Measurements from ENCODE around the gene FOXP3. TPM values are rescaled to one million over a fixed set of nuclear protein-coding genes. Genes with fewer than 3 reads are reported as not detected.

FOXP3 gene
- total RNA-seq, 1 experiment from 2014 or later = 0.26 TPM

DNA sequence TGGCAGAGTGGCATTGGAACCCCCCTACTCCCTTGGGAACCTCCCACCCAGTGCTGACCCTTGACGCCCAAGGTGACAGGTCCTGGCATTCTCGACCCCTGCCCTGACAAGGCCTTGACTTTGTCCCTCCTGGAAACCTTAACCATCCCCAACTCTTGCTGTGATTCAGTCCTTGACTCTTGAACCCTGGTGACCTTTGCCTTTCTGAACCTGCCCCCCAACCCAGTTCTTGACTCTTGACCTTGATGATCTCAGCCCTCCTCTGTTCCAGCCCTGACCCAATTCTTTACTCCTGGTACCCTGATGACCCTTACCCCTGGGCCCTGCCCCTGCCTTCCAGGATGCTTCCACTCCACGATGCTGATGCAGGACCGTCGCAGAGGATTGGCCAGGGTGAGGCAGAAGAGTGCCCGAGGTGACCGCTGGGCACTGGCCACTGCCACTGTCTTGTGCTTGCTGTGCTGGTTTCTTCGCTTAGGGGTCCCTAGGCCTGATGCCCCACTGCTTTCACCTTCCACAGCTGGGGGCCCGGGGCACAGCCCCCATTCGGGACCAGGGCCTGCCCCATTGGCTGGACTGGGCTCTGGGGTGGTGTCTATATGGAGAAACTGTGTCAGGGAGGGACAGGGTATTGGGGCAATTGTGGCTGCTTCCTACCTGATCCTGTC lies 33.0 kb downstream of the FOXP3 start:
- no TSS peak for BruUV-seq (replicated peaks)
- TF ChIP-seq, protein P1, sequence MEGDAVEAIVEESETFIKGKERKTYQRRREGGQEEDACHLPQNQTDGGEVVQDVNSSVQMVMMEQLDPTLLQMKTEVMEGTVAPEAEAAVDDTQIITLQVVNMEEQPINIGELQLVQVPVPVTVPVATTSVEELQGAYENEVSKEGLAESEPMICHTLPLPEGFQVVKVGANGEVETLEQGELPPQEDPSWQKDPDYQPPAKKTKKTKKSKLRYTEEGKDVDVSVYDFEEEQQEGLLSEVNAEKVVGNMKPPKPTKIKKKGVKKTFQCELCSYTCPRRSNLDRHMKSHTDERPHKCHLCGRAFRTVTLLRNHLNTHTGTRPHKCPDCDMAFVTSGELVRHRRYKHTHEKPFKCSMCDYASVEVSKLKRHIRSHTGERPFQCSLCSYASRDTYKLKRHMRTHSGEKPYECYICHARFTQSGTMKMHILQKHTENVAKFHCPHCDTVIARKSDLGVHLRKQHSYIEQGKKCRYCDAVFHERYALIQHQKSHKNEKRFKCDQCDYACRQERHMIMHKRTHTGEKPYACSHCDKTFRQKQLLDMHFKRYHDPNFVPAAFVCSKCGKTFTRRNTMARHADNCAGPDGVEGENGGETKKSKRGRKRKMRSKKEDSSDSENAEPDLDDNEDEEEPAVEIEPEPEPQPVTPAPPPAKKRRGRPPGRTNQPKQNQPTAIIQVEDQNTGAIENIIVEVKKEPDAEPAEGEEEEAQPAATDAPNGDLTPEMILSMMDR (IDR thresholded peaks at IDR 0.05; ENCODE audit: unreplicated experiment) = no peak
- peaks cover 19% of the 10 kb centered on the region for H3K36me3 Mint-ChIP-seq (ENCODE audit: insufficient read depth, unreplicated experiment)
- no peak for DNase-seq
- H3K9me3 Mint-ChIP-seq (ENCODE audit: low read depth, unreplicated experiment) = no peaks in the 10 kb centered on the region
- no peaks in the 10 kb centered on the region for H3K4me1 Mint-ChIP-seq (ENCODE audit: low read depth, unreplicated experiment)
- intact Hi-C loops (cut with micrococcal nuclease; ENCODE audit: unreplicated experiment) = no loop called here
- no peak overlapping the region for H3K27ac Mint-ChIP-seq (ENCODE audit: unreplicated experiment)
- peak overlapping the region; percentile 58 for H3K4me3 Mint-ChIP-seq (ENCODE audit: low read depth, unreplicated experiment)
- H3K27me3 Mint-ChIP-seq (ENCODE audit: unreplicated experiment) = peaks cover 6% of the 10 kb centered on the region
- CTCF ChIA-PET = no interaction called here

DNA sequence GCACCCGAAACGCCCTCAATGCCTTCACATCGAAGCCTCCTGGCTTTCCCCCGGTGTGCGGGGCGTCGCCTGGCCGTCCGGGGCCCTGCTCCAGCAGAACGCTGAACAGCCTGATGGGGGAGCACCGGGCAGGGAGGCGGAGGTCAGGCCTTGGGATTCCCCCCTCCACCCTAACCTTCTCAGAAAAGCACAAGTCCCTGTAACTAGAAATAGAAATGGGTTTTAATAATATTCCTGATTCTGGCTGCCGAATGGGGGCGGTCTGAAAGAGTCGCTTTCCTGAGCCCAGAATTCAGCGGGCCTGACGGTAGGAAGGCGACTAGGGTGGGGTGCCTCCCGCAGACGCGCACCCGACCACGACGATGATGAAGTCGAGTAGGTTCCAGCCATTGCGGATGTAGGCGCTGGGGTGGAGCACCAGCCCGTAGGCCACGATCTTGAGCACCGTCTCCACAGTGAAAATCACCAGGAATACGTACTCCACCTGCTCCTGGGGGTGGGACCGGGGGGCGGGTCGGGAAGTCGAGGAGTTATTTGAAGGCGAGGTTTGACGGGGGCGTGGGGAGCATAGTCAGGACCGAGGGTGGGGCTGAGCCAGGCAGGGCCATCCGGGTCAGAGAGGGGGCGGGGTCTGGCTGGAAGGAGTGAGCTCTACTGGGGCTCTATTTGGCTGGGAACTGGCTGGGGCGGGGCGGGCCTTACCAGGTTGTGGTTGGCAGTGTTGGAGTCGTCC lies 33.8 kb downstream of the FOXP3 start:
- Mint-ChIP-seq H3K4me3 (ENCODE audit: low read depth, unreplicated experiment) (peak overlapping the region; percentile 58), H3K27ac (ENCODE audit: unreplicated experiment) (no peak overlapping the region), H3K36me3 (ENCODE audit: insufficient read depth, unreplicated experiment) (peaks cover 11% of the 10 kb centered on the region), H3K4me1 (ENCODE audit: low read depth, unreplicated experiment) (no peaks in the 10 kb centered on the region), H3K27me3 (ENCODE audit: unreplicated experiment) (peaks cover 14% of the 10 kb centered on the region), H3K9me3 (ENCODE audit: low read depth, unreplicated experiment) (no peaks in the 10 kb centered on the region)
- no TSS peak for BruUV-seq (replicated peaks)
- CTCF ChIA-PET = no interaction called here
- TF ChIP-seq, protein P1 (IDR thresholded peaks at IDR 0.05; ENCODE audit: unreplicated experiment) = no peak
- DNase-seq = peak; percentile 62
- intact Hi-C loops (cut with micrococcal nuclease; ENCODE audit: unreplicated experiment) = no loop called here

DNA sequence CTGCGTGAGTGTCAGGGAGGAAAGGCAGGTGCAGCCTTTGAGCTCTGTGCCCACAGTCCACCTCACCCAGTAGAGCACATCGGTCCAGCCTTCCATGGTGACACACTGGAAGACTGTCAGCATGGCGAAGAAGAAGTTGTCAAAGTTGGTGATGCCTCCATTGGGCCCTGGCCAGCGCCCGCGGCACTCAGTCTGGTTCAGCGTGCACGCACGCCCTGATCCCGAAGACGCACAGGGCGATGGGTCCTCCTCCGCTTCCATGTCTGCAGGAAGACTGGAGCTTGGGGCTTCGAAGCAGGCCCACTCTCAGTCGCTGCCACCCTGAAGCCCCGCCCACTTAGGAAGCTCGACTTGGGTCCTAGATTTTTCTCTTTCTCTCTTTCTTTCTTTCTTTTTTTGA lies 36.3 kb downstream of the FOXP3 start:
- no peak for DNase-seq
- CTCF ChIA-PET = interaction anchor here (1.2 kb wide), 1 partner anchor 37 kb away, joined by 3 read pairs; no protein-coding TSS in a partner anchor
- Mint-ChIP-seq H3K36me3 (ENCODE audit: insufficient read depth, unreplicated experiment) (no peaks in the 10 kb centered on the region), H3K4me3 (ENCODE audit: low read depth, unreplicated experiment) (no peak overlapping the region), H3K27ac (ENCODE audit: unreplicated experiment) (no peak overlapping the region), H3K9me3 (ENCODE audit: low read depth, unreplicated experiment) (no peaks in the 10 kb centered on the region), H3K4me1 (ENCODE audit: low read depth, unreplicated experiment) (no peaks in the 10 kb centered on the region), H3K27me3 (ENCODE audit: unreplicated experiment) (peaks cover 38% of the 10 kb centered on the region)
- no TSS peak for BruUV-seq (replicated peaks)
- TF ChIP-seq, protein P1 (IDR thresholded peaks at IDR 0.05; ENCODE audit: unreplicated experiment) = no peak
- intact Hi-C loops (cut with micrococcal nuclease; ENCODE audit: unreplicated experiment) = no loop called here

DNA sequence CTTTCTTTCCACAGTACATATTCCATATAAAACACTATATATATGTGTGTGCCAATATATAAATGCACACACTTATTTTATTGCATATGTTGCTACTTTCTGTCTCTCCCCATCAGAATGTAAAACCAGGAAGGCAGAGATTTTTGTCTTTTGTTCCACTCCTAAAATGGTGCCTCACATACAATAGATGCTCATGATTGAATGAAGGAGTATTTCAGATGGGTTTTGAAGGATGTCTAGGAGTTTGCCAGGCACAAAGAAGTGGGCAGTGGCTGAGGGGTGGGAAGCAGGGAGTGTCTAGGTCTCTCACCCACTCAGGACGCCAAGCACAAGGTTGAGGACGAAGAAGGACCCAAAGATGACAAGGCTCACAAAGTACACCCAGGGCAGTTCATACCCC lies 36.8 kb downstream of the FOXP3 start:
- H3K4me1 Mint-ChIP-seq (ENCODE audit: low read depth, unreplicated experiment) = no peaks in the 10 kb centered on the region
- no peak overlapping the region for H3K4me3 Mint-ChIP-seq (ENCODE audit: low read depth, unreplicated experiment)
- intact Hi-C loops (cut with micrococcal nuclease; ENCODE audit: unreplicated experiment) = no loop called here
- H3K27ac Mint-ChIP-seq (ENCODE audit: unreplicated experiment) = no peak overlapping the region
- BruUV-seq (replicated peaks) = no TSS peak
- no peaks in the 10 kb centered on the region for H3K9me3 Mint-ChIP-seq (ENCODE audit: low read depth, unreplicated experiment)
- DNase-seq = no peak
- no peaks in the 10 kb centered on the region for H3K36me3 Mint-ChIP-seq (ENCODE audit: insufficient read depth, unreplicated experiment)
- peaks cover 43% of the 10 kb centered on the region for H3K27me3 Mint-ChIP-seq (ENCODE audit: unreplicated experiment)
- TF ChIP-seq, protein P1 (IDR thresholded peaks at IDR 0.05; ENCODE audit: unreplicated experiment) = no peak
- CTCF ChIA-PET = interaction anchor here (1.2 kb wide), 1 partner anchor 37 kb away, joined by 3 read pairs; no protein-coding TSS in a partner anchor

Measured in Calu3 (cell line).